Stimulated activated CD8-positive, alpha-beta memory T cell treated with anti-CD3 and anti-CD28 coated beads, Interleukin-4, amount 100 ng/mL, for 24 hours (primary cell): ENCODE measurements around the gene LCE2C.
A peak's percentile ranks its signal among the peaks of the same experiment; 100 is the strongest.
"Not testable (repeated sequence)": the region's sequence is repeated elsewhere in the genome, so short reads cannot be mapped to it uniquely, and the experiment has no call there.

Experiments
- DNase-seq: peaks from one replicate; pipeline ENCODE4 v3.0.0-alpha.2; 2020; ENCODE audit warnings: low read depth

Gene LCE2C

GRCh38 chr1:152674983-152675382 is at the start of gene LCE2C:
LCE2C (plus strand) TSS chr1:152675279; CDS start chr1:152676016, 737 bp downstream.
- not testable (repeated sequence) for DNase-seq

- DNase-seq, result no peak
These were observed 48.3 kb upstream of the LCE2C start for GRCh38 chr1:152626744-152627143.

GRCh38 chr1:152630596-152630995 is 44.5 kb upstream of the LCE2C start:
- no peak for DNase-seq

DNA sequence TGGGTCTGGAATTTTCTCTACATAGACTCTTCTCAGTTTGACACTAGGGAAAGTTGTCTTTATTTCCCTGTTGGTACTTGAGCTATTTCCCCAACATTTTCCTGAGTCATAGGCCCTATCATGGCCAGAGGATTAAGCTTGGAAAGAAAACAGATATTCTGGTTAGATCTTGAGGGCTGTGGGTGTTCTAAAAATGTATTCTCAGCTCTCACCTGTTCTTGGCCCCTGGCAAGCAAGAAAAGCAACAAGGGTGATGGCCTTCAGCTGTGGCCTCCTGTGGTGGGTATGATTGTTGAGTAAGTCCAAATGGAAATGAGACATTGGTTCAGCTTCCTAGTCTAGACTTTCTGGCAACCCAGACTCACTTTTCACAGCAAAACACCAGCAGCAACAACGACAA is 34.7 kb upstream of the LCE2C start:
- no peak for DNase-seq

DNA sequence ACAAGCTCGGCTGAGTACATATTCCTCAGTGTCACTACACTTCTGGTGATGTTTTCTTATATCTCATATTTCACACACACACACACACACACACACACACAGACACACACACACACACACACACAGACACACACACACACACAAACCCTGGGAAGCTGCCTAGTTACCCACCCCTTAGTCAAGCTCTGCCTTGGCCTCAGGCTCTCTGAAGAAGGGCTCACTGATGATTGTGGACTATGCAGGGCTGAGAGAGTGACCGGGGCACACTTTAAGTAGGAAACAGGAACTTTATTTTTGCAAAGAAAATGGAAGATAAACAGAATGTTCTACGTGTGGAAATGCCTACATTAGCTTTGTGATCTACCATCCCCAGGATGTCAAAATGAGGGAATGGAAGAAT is 31.1 kb upstream of the LCE2C start:
- no peak for DNase-seq

GRCh38 chr1:152645146-152645545 is 29.9 kb upstream of the LCE2C start:
- DNase-seq, result no peak

GRCh38 chr1:152646656-152647055 is 28.4 kb upstream of the LCE2C start:
- DNase-seq, result no peak

DNA sequence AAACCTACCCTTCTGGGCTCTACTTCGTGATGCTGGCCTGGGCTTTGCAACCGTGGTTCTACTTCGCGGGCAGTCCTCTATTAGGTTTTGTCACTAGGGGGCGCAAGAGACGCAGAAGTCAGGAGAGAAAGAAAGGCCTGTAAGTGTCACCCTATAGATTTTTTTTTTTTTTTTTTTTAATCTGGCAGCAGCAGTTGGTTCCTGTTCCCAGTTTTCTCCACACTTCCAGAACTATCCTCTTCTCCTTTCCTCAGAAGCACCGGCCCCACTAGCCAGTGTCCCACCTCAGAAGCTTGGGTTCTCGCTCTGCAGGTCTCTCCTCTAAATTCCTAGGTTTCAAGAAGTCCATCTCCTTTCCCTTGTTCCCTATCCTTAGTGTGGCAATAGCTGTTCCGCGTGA is 21.0 kb upstream of the LCE2C start:
- peak; percentile 9 for DNase-seq

GRCh38 chr1:152656459-152656858 is 18.6 kb upstream of the LCE2C start:
- DNase-seq, result no peak

GRCh38 chr1:152657677-152658076 is 17.4 kb upstream of the LCE2C start:
- DNase-seq, result no peak

DNA sequence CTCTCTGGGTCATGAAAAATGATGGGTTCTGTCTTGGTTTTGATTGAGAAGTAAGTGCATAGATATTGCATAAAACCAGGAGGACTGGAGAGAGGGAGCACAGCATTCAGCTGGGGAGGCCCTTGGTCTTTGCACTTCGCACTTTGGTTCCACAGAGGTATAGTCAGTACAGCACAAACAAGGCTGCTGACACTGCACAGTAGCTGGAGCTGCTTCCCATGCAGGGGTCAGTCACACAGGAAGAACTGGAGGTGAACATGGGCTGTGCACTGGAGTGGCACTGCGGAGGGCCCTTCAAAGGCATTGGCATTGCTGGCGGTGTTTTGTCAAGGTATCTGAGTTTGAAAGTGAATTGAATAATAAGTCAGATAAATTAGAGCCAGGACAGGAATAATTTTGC is 16.4 kb upstream of the LCE2C start:
- no peak for DNase-seq

- DNase-seq, result no peak
These were observed 12.0 kb upstream of the LCE2C start, which contains the start of gene LCE2D for GRCh38 chr1:152663098-152663497. LCE2D (plus strand) TSS chr1:152663380; CDS start chr1:152664106, 726 bp downstream.

GRCh38 chr1:152666171-152666570 is 8.9 kb upstream of the LCE2C start:
- DNase-seq, result not testable (repeated sequence)

GRCh38 chr1:152667648-152668047 is 7.4 kb upstream of the LCE2C start:
- DNase-seq, result no peak

DNA sequence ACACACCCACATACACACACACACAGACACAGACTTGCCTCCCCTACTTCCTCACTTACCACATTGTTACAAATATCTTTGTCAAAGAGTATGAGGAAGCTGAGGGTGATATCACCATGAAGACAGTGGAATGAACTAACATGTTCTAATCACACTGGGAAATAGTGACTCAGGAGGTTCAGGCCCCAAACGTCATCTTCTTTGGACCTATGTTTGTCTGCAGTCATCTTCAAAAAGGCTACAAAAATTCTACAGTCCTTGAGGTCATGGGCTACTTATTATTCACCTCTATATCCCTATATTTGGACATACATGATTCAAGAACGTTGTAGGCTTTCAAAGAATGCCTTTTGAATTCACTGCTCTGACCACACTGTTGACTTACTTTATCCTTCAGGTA is 2.1 kb upstream of the LCE2C start:
- DNase-seq, result no peak

DNA sequence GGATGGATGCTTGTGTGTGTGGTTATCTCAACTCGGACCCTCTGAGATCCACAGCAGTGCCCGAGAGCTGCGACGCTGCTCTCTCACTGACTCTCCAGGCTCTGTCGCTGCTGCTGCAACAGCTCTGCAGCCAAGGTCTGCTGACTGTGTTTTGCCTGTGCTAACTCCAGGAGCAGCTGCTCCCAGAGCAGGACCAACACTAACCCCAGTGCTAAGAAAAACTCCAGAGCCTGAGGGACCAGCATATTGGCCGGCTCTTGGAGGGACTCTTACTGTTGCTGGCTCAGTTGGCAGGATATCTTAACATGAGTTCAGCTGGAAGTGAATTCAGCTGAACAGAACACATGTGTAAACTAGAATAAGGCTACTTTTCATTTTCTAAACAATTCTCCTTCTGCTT is 4.4 kb downstream of the LCE2C start:
- no peak for DNase-seq

- DNase-seq, result no peak
These were observed 6.5 kb downstream of the LCE2C start for GRCh38 chr1:152681616-152682015.

DNA sequence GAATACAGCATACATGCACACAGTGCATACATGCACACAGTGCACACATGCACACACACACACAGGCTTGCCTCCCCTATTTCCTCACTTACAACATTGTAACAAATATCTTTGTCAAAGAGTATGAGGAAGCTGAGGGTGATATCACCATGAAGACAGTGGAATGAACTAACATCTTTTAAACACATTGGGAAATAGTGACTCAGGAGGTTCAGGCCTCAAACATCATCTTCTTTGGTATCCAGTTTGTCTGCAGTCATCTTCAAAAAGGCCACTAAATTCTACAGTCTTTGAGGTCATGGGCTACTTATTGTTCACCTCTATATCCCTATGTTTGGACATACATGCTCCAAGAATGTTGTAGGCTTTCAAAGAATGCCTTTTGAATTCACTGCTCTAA is 8.8 kb downstream of the LCE2C start:
- DNase-seq, result no peak

- DNase-seq, result not testable (repeated sequence)
These were observed 10.7 kb downstream of the LCE2C start, which contains the start of gene LCE2B for GRCh38 chr1:152685823-152686222. LCE2B (plus strand) TSS chr1:152686123; CDS start chr1:152686844, 721 bp downstream.

GRCh38 chr1:152697701-152698600 is 22.9 kb downstream of the LCE2C start, which contains the start of gene LCE2A:
LCE2A (plus strand) TSS chr1:152698345; CDS start chr1:152698902, 557 bp downstream.
- no peak for DNase-seq

DNA sequence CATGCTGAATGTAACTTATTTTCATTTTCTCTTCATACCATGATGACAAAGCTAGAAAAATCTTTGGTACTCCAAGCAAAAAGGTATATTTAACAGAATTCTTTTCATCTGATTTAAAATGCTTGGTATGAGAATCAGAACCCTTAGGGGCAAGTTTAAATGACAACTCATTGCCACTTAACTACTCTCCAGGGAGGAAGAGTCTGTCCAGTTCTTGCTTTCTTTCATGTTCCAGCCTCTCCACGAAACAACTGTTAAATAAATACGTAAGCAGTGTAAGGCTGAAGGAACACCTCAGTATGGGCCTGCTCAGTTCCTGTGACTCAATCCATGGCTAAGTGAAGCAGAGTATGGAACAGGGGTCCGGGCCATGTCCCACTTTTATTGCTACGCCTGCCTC is 24.7 kb downstream of the LCE2C start:
- no peak for DNase-seq

DNA sequence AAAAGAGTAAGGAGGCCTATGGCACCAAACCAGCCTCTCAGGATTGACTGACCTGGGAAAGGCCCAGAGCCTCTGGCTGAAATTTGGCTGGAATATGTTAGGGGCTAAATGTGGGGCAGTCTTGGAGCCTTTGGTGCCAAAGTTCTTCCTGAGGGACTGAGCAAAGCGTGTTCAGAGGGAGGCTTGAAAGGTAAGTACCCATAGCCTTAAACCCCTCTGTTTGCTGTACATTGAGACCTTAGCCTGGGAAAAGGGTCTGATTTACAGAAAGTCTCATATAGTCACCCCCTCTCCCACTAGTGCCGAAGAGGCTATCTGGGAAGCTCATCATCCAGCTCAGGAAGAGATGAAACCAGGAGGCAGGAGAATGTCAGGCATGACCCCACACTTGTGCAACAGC is 32.8 kb downstream of the LCE2C start, which contains the start of gene LCE4A:
Gene LCE4A (plus strand): TSS at position 301 of the 400 bp plus-strand sequence. CDS start 916 bp downstream, outside the sequence.
- DNase-seq, result no peak

- no peak for DNase-seq
These were observed 43.2 kb downstream of the LCE2C start for GRCh38 chr1:152718238-152718637.
